Activated CD4-positive, CD25-positive, alpha-beta regulatory T cell treated with anti-CD3 and anti-CD28 coated beads, Interleukin-2, amount 50 U/mL, for 24 hours (primary cell): ENCODE results near the gene PHOX2A.

Experiments used
- ATAC-seq, 2 donors: fragments of 150-1000 bp; cut with Tn5 transposase; one replicate each; pipeline ENCODE4 v1.10.0; 2021; ENCODE audit warnings: mild to moderate bottlenecking in 1 of 2, moderate library complexity in 1 of 2

Gene PHOX2A

DNA sequence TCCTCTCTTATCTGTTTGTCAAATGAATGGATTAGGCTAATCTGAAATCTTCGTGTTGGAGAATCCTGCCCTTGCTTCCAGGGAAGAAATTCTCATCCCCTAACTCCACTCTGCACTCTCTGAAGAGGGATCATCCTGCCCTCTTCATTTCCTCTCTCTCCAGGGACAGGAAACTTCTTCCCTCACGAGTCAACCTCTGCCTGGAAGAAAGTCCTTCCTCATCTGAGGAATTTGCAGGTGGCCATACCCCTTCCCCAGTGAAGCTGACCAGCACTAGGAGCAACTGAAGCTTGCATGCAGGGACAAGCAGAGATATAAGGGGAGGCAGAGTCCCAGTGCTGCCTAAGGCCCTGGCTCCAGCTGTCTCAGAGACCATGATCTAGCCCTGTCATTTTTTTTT is 3.6 kb upstream of the PHOX2A start:
- ATAC-seq: no peak

DNA sequence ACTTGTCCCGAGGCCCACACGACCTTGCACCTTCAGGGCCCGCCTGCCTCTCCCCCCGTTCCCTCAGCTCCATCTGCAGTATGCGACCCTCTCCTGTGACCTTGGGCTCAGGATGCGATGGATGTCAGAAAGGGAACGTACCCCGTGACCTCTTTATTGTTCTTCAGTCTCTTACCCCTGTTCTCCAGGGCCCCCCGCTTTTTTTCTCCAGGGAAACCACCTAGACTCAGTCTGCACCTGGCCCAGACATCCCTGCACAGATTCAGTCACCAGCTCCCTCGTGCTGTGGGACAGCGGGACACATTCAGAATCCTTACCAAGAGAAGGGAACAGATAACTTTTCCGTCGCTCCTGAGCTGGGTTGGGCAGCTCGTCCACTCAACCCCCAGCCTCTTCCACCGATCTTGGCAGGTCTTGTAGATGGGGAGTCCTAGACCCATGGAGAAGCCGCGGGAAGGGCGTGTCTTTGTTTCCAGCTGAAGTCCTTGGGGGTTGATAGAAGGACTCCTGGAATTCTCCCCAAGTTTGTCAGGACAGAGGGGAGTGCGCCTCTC is 1.4 kb upstream of the PHOX2A start:
- no peak for ATAC-seq

DNA sequence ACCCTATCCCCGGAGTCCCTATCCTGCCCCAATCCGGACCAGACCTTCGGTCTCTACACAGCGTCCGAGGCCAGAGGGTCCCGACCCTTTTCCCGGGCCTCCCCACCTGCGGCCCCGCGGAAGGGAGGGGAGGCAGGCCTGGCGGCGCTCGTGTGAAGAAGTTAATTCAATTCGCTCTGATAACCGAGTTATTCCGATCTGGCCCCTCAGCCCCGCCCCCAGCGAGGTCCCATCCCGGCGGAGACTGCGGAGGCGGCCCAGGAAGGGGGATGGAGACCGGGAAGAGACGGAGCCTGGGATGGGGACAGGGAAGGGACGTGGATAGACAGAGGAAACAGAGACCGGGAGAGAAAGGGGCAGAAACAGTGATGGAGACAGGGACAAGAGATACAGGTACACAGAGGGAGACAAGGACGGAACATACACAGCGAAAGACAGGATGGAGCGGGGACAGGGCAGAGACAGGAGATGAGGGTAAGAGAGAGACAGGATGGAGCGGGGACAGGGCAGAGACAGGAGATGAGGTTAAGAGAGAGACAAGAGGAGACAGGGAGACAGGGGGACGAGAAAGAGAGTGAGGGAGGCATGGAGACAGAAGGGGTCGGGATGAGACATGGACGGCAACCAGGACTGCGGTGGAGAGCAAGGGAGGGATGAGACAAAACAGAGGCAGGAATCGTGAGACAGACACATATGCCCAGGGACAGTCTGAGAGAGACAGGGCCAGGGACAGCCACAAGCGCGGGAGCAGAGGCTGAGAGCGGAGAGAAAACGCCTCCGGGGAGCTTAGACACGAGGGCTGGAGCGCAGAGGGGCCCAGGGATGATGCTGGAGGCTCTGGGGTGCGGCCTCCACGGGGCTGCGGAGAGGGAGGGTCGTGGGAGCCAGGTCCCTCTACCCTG is 636 bp upstream of the PHOX2A start:
- ATAC-seq: no peak

GRCh38 chr11:72243173-72244059 is 560 bp downstream of the PHOX2A start:
- ATAC-seq: no peak

DNA sequence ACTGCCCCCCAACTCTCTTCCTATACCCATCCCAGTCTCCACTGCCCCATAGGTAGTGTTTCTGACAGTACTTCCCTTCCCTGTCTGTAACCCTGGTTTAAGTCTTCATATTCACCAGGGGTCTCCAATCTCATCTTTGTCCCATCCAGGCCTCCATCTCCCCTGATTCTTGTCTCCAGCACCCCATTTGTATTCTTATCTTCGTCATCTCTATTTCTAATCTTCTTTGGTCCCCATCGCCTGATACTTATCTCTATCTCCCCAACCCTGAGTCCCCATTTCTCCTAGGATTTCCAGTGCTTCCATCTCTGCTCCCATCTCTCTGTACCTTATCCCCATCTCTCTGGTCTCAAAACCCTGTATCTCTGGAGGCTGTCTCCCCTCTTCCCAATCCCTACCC is 1.8 kb downstream of the PHOX2A start:
- no peak for ATAC-seq

- ATAC-seq: no peak
Measured at GRCh38 chr11:72241291-72241781, 2.6 kb downstream of the PHOX2A start.

DNA sequence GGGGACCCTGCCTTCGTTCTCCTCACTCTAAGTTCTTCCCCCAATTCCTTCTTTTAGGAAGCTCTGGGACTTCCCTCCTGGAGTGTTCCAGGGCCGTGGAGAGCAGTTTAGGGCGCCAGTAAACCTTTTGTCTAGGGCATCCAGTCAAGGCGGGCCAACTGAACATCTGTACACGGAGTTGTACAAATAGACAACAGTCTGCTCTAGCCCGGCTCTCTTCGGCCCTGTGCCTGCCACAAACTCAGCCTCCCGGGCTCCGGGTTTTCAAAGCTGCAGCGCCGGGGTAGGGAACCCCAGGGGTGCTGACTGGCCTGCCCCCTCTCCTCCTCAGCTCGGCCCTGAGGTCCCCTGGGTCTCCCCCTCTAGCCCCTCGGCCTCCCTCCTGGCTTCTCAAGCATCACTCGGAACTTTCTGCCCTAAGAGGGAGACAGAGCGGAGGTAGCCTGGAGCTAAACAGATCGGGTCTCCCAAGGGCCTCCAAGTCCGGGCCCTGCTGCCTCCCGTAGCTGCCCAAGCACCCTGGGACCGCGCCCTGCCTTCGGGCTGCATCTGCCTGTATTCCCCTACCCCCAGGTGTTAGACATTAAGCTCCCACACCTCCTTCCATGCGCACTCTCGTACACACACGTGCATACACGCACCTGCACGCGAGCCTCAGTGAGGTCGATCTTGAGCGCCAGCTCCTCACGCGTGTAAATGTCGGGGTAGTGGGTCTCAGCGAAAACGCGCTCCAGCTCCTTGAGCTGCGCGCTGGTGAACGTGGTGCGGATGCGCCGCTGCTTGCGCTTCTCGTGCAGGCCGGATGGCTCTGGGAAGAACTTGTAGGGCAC is 3.3 kb downstream of the PHOX2A start:
- peak in 1 of 2 donors; percentile 21 for ATAC-seq

DNA sequence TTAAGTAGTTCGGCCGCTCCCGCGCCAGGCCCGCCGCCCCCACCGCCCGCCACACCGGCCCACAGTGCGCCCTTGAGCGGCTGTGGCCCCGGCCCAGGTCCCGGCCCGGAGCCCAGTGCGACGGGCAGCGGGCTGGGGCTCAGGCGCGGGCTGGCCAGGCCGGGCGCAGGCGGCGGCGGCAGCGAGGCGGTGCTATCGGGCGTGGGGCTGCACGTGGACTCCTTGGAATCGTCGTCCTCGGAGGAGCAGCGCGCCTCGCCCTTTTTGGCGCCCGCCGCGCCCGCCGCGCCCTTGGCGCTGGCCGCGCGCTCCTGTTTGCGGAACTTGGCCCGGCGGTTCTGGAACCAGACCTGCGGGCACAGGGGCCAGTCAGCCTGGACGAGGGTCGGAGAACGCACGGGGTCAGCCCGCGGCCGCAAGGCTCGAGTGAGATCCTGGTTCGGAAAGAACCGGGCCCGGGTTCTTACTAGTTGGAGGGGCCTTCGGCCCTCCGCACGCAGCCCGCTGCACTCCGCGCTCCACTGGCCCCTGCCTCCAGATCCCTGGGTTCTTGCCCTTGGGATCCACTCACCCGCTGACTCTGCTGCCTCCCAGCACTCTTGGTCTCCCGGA is 4.0 kb downstream of the PHOX2A start:
- peak in 1 of 2 donors; percentile 23 for ATAC-seq

GRCh38 chr11:72239313-72239848 is 4.6 kb downstream of the PHOX2A start:
- peak in 1 of 2 donors; percentile 19 for ATAC-seq

GRCh38 chr11:72238492-72239312 is 5.3 kb downstream of the PHOX2A start:
- no peak for ATAC-seq

GRCh38 chr11:72238040-72238450 is 5.9 kb downstream of the PHOX2A start:
- peak; percentile 32 to 44 for ATAC-seq

- no peak for ATAC-seq
Measured at GRCh38 chr11:72237112-72237931, 6.7 kb downstream of the PHOX2A start.

- ATAC-seq: no peak
Measured at GRCh38 chr11:72236774-72237111, 7.2 kb downstream of the PHOX2A start.

DNA sequence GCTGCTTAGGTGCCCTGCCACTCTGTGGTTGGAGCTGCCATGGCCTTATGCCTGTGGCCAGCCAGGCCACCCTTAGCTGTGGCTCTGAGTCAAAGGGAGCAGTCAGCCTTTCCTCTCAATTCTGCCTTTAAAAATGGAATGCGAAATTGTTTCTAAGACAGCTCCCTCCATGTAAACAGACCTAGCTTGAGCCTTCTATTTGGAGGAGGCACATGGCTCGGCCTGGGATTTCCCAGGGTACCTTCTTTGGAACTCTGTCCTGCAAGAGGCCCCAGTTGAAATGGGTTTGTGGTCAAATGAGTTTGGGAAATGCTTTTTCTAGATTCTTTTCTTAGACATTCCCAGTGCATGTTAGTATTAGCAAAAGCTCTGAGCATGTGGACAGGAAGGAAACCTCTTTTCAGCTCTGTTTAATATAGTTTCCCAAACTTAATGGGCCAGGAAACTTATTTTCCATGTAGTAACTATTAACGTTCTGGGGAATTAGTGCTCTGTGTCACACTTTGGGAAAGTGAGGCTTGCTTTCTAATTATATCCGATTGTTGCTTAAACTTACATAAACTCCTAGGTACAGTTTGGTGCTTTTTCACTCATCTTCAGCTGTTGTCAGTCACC is 7.8 kb downstream of the PHOX2A start:
- ATAC-seq: no peak

DNA sequence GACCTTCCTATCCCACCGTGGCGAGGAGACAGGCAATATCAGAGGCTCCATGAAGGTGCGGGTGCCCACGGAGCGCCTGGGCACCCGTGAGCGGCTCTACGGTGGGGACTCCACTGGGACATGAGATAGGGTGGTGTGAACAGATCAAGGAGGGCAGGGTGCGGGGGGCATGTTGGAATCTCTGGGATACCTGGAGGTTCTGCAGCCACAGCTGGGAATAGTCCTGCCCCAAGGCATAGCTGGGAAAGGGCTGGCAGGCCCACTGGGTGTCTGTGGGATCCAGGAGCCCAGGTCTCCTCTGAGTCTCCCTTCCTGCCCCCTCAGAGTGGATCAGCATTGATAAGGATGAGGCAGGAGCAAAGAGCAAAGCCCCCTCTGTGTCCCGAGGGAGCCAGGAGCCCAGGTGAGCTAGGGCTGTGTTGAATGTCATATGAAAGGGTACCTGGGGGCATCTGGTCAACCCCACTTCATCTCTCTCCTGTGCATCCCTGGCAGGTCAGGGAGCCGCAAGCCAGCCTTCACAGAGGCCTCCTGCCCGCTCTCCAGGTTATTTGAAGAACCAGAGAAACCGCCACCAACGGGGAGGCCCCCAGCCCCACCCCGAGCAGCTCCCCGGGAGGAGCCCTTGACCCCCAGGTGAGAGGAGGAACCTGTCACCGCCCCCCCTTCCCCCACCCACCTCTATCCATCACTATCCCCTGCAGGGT is 8.5 kb downstream of the PHOX2A start:
- no peak for ATAC-seq

DNA sequence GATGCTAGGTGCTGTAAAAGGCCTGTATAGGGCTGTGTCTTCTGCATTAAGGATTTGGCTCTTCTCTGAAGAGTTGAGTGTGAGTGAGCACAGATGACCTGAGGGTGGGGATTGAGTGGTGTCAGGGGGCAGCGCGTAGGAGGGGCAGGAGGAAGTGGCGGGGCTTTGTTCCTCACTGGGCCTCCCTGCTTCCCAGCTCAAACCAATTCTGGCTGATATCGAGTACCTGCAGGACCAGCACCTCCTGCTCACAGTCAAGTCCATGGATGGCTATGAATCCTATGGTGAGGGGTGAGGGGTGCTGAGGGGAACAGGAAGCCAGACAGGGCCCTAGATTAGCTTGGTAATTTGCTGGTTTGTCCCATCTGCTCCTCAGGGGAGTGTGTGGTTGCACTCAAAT is 9.1 kb downstream of the PHOX2A start:
- ATAC-seq: no peak

GRCh38 chr11:72234514-72234830 is 9.5 kb downstream of the PHOX2A start:
- no peak for ATAC-seq

GRCh38 chr11:72233773-72234513 is 10.0 kb downstream of the PHOX2A start:
- no peak for ATAC-seq
